WTC11 (cell line): ENCODE measurements around the gene ARVCF.

ENCODE experiments used
- CTCF ChIP-seq: fragments of 200-600 bp; IDR thresholded peaks from 2 replicates; pipeline ENCODE4 v1.8.0; 2022; ENCODE audit warnings: antibody characterized with exemption
- SMAD3 ChIP-seq: sonication (generic); formaldehyde crosslinking; IDR thresholded peaks from 2 replicates; pipeline ENCODE4 v1.8.0; 2022; ENCODE audit warnings: missing genetic modification reagents, mild to moderate bottlenecking, borderline replicate concordance
- TP53 ChIP-seq: sonication (generic); formaldehyde crosslinking; IDR thresholded peaks from 2 replicates; pipeline ENCODE4 v1.8.1; 2023; ENCODE audit warnings: mild to moderate bottlenecking, missing genetic modification reagents

- TF ChIP-seq CTCF: no peak
- TF ChIP-seq TP53 (CRISPR knock-in tag): no peak
- TF ChIP-seq SMAD3 (CRISPR knock-in tag): no peak
These were observed 53.5 kb downstream of the ARVCF start for GRCh38 chr22:19962909-19963806.
